ENCODE data around the gene TMEM89. TPM values are rescaled to one million over a fixed set of nuclear protein-coding genes. Genes with fewer than 3 reads are reported as not detected.

Gene TMEM89
- total RNA-seq, 6 experiments from 2014 or later = not detected

GRCh38 chr3:48624767-48625166 lies 3.2 kb upstream of the TMEM89 start:
- TF ChIP-seq CTCF (IDR thresholded peaks at IDR 0.05) = no peak
- TF ChIP-seq POLR2A (IDR thresholded peaks at IDR 0.05) = no peak
- Histone ChIP-seq H3K27ac (no peak overlapping the region), H3K27me3 (no peaks in the 10 kb centered on the region)

GRCh38 chr3:48623851-48624547 lies 2.4 kb upstream of the TMEM89 start:
- no peak for TF ChIP-seq CTCF (IDR thresholded peaks at IDR 0.05)
- no peak for TF ChIP-seq POLR2A (IDR thresholded peaks at IDR 0.05)
- H3K27ac ChIP-seq = no peak overlapping the region
- no peaks in the 10 kb centered on the region for H3K9me3 ChIP-seq
- no peak for ATAC-seq
- DNase-seq = no peak
- intact Hi-C loops (cut with DNase I) = no loop called here
- H3K36me3 ChIP-seq = no peaks in the 10 kb centered on the region
- WGBS (ENCODE audit: insufficient coverage, low coverage, low lambda C conversion rate, missing lambda C conversion rate) = 71% methylated on average over 4 of the region's 6 CpGs
- no peaks in the 10 kb centered on the region for H3K4me1 ChIP-seq
- H3K4me3 ChIP-seq = no peak overlapping the region
- H3K27me3 ChIP-seq = no peaks in the 10 kb centered on the region

More at GRCh38 chr3:48624767-48625166, 3.2 kb upstream of the TMEM89 start:
- Histone ChIP-seq H3K36me3 (peaks cover 0 to 3% (median 0%) of the 10 kb centered on the region in 4 donors), H3K4me1 (no peaks in the 10 kb centered on the region), H3K4me3 (no peak overlapping the region), H3K9me3 (no peaks in the 10 kb centered on the region)
- WGBS (ENCODE audit: insufficient coverage, low coverage, low lambda C conversion rate, missing lambda C conversion rate) = 100% methylated on average over 4 of the region's 10 CpGs
- no peak for DNase-seq
- intact Hi-C loops (cut with DNase I) = no loop called here
- ATAC-seq = no peak

GRCh38 chr3:48619541-48620524 lies 1.7 kb downstream of the TMEM89 start:
- WGBS (ENCODE audit: insufficient coverage, low coverage, low lambda C conversion rate, missing lambda C conversion rate) = 66% methylated on average over 4 of the region's 7 CpGs
- Histone ChIP-seq H3K4me3 (no peak overlapping the region), H3K4me1 (no peaks in the 10 kb centered on the region), H3K27me3 (no peaks in the 10 kb centered on the region), H3K27ac (no peak overlapping the region), H3K36me3 (no peaks in the 10 kb centered on the region), H3K9me3 (peaks cover 0 to 11% (median 3%) of the 10 kb centered on the region in 4 donors)
- DNase-seq (no peak), ATAC-seq (no peak)
- no peak for TF ChIP-seq CTCF (IDR thresholded peaks at IDR 0.05)
- TF ChIP-seq POLR2A (IDR thresholded peaks at IDR 0.05) = no peak
- intact Hi-C loops (cut with DNase I) = no loop called here

GRCh38 chr3:48617559-48617958 lies 4.0 kb downstream of the TMEM89 start:
- Histone ChIP-seq H3K27ac (no peak overlapping the region), H3K4me1 (no peaks in the 10 kb centered on the region), H3K9me3 (peaks cover 0 to 11% (median 3%) of the 10 kb centered on the region in 4 donors), H3K4me3 (no peak overlapping the region), H3K36me3 (no peaks in the 10 kb centered on the region), H3K27me3 (no peaks in the 10 kb centered on the region)
- TF ChIP-seq CTCF (IDR thresholded peaks at IDR 0.05) (no peak), POLR2A (IDR thresholded peaks at IDR 0.05) (no peak)
- WGBS (ENCODE audit: insufficient coverage, low coverage, low lambda C conversion rate, missing lambda C conversion rate) = 92% methylated on average over 4 of the region's 4 CpGs
- intact Hi-C loops (cut with DNase I) = no loop called here
- DNase-seq = no peak
- no peak for ATAC-seq
